NOMO-1 treated with dmso at 0.1 percent for 144 hours (cell line): Measurements from ENCODE around the gene CEACAM8.
"Not testable (repeated sequence)": the region's sequence is repeated elsewhere in the genome, so short reads cannot be mapped to it uniquely, and the experiment has no call there.

Experiments used
- DNase-seq: peaks from one replicate; lab custom pipeline; 2025; ENCODE audit not compliant: unreplicated experiment; lab: John Stamatoyannopoulos, UW

CEACAM8 gene

GRCh38 chr19:42576241-42576640, 18.5 kb downstream of the CEACAM8 start:
- DNase-seq = no peak

GRCh38 chr19:42573642-42574041, 21.1 kb downstream of the CEACAM8 start:
- DNase-seq = no peak

GRCh38 chr19:42571116-42571515, 23.6 kb downstream of the CEACAM8 start:
- DNase-seq = no peak

GRCh38 chr19:42569193-42569592, 25.5 kb downstream of the CEACAM8 start:
- no peak for DNase-seq

GRCh38 chr19:42568006-42568405, 26.7 kb downstream of the CEACAM8 start:
- DNase-seq = peak; percentile 72

GRCh38 chr19:42567567-42567966, 27.2 kb downstream of the CEACAM8 start:
- DNase-seq = no peak

- peak; percentile 29 for DNase-seq
Observed at GRCh38 chr19:42563352-42564210, 31.1 kb downstream of the CEACAM8 start.

- DNase-seq = no peak
Observed at GRCh38 chr19:42561512-42561911, 33.2 kb downstream of the CEACAM8 start.

- no peak for DNase-seq
Observed at GRCh38 chr19:42560731-42561130, 34.0 kb downstream of the CEACAM8 start.

GRCh38 chr19:42558450-42559150, 36.1 kb downstream of the CEACAM8 start:
- no peak for DNase-seq

- not testable (repeated sequence) for DNase-seq
Observed at GRCh38 chr19:42557386-42557871, 37.3 kb downstream of the CEACAM8 start.

- no peak for DNase-seq
Observed at GRCh38 chr19:42555801-42556200, 38.9 kb downstream of the CEACAM8 start.

GRCh38 chr19:42555317-42555716, 39.4 kb downstream of the CEACAM8 start:
- peak; percentile 18 for DNase-seq

GRCh38 chr19:42554046-42554575, 40.6 kb downstream of the CEACAM8 start:
- DNase-seq = no peak

GRCh38 chr19:42553292-42554045, 41.3 kb downstream of the CEACAM8 start:
- DNase-seq = peak; percentile 59

GRCh38 chr19:42552086-42553065, 42.3 kb downstream of the CEACAM8 start:
- no peak for DNase-seq

GRCh38 chr19:42550521-42550920, 44.2 kb downstream of the CEACAM8 start:
- DNase-seq = not testable (repeated sequence)

GRCh38 chr19:42549067-42549466, 45.7 kb downstream of the CEACAM8 start:
- DNase-seq = not testable (repeated sequence)

GRCh38 chr19:42548552-42548951, 46.2 kb downstream of the CEACAM8 start:
- DNase-seq = no peak

GRCh38 chr19:42547929-42548328, 46.8 kb downstream of the CEACAM8 start:
- DNase-seq = no peak
